Measurements from ENCODE around the gene TICAM2. TPM values are rescaled to one million over a fixed set of nuclear protein-coding genes. Genes with fewer than 3 reads are reported as not detected.

Gene TICAM2
- total RNA-seq, 1 experiment from 2014 or later = 1.2 TPM

GRCh38 chr5:115583474-115583873, 18.8 kb downstream of the TICAM2 start:
- no peaks in the 10 kb centered on the region for H3K27me3 ChIP-seq
- DNase-seq = peak; percentile 70
- no peak overlapping the region for H3K4me3 ChIP-seq
- no peaks in the 10 kb centered on the region for H3K9me3 ChIP-seq
- H3K36me3 ChIP-seq = peaks cover 26% of the 10 kb centered on the region

- H3K9me3 ChIP-seq = peaks cover 7% of the 10 kb centered on the region
- peaks cover 28% of the 10 kb centered on the region for H3K36me3 ChIP-seq
- no peak overlapping the region for H3K4me3 ChIP-seq
- no peaks in the 10 kb centered on the region for H3K27me3 ChIP-seq
- no peak for DNase-seq
These were observed 21.3 kb downstream of the TICAM2 start for GRCh38 chr5:115580941-115581340.

- Histone ChIP-seq H3K4me3 (no peak overlapping the region), H3K36me3 (peaks cover 28% of the 10 kb centered on the region), H3K27me3 (no peaks in the 10 kb centered on the region), H3K9me3 (peaks cover 7% of the 10 kb centered on the region)
- DNase-seq = no peak
These were observed 22.5 kb downstream of the TICAM2 start for GRCh38 chr5:115579747-115580173.

GRCh38 chr5:115579216-115579615, 23.1 kb downstream of the TICAM2 start:
- DNase-seq = no peak
- Histone ChIP-seq H3K27me3 (no peaks in the 10 kb centered on the region), H3K9me3 (peaks cover 7% of the 10 kb centered on the region), H3K4me3 (no peak overlapping the region), H3K36me3 (peaks cover 28% of the 10 kb centered on the region)

- peaks cover 7% of the 10 kb centered on the region for H3K9me3 ChIP-seq
- H3K4me3 ChIP-seq = no peak overlapping the region
- no peak for DNase-seq
- no peaks in the 10 kb centered on the region for H3K27me3 ChIP-seq
- peaks cover 28% of the 10 kb centered on the region for H3K36me3 ChIP-seq
These were observed 23.6 kb downstream of the TICAM2 start for GRCh38 chr5:115578657-115579056.

- Histone ChIP-seq H3K27me3 (no peaks in the 10 kb centered on the region), H3K4me3 (no peak overlapping the region), H3K9me3 (peaks cover 7% of the 10 kb centered on the region), H3K36me3 (peaks cover 28% of the 10 kb centered on the region)
- DNase-seq = no peak
These were observed 24.5 kb downstream of the TICAM2 start for GRCh38 chr5:115577741-115578140.

- Histone ChIP-seq H3K27me3 (no peaks in the 10 kb centered on the region), H3K36me3 (peaks cover 28% of the 10 kb centered on the region), H3K4me3 (no peak overlapping the region), H3K9me3 (peaks cover 7% of the 10 kb centered on the region)
- no peak for DNase-seq
These were observed 24.9 kb downstream of the TICAM2 start for GRCh38 chr5:115577329-115577728.

GRCh38 chr5:115575167-115576070, 26.9 kb downstream of the TICAM2 start:
- DNase-seq = no peak
- Histone ChIP-seq H3K9me3 (peaks cover 7% of the 10 kb centered on the region), H3K36me3 (peaks cover 21% of the 10 kb centered on the region), H3K27me3 (no peaks in the 10 kb centered on the region), H3K4me3 (no peak overlapping the region)

- Histone ChIP-seq H3K27me3 (no peaks in the 10 kb centered on the region), H3K9me3 (peaks cover 7% of the 10 kb centered on the region), H3K4me3 (no peak overlapping the region), H3K36me3 (no peaks in the 10 kb centered on the region)
- DNase-seq = no peak
These were observed 29.1 kb downstream of the TICAM2 start for GRCh38 chr5:115573133-115573532.

GRCh38 chr5:115571441-115571878, 30.8 kb downstream of the TICAM2 start:
- H3K4me3 ChIP-seq = no peak overlapping the region
- no peaks in the 10 kb centered on the region for H3K36me3 ChIP-seq
- no peaks in the 10 kb centered on the region for H3K27me3 ChIP-seq
- H3K9me3 ChIP-seq = no peaks in the 10 kb centered on the region
- no peak for DNase-seq

GRCh38 chr5:115568668-115569067, 33.6 kb downstream of the TICAM2 start:
- no peak for DNase-seq
- no peak overlapping the region for H3K4me3 ChIP-seq
- no peaks in the 10 kb centered on the region for H3K36me3 ChIP-seq
- no peaks in the 10 kb centered on the region for H3K9me3 ChIP-seq
- H3K27me3 ChIP-seq = no peaks in the 10 kb centered on the region

GRCh38 chr5:115565233-115565632, 37.0 kb downstream of the TICAM2 start:
- Histone ChIP-seq H3K27me3 (no peaks in the 10 kb centered on the region), H3K9me3 (no peaks in the 10 kb centered on the region), H3K36me3 (no peaks in the 10 kb centered on the region), H3K4me3 (no peak overlapping the region)
- peak; percentile 49 for DNase-seq

- H3K36me3 ChIP-seq = no peaks in the 10 kb centered on the region
- no peaks in the 10 kb centered on the region for H3K27me3 ChIP-seq
- no peaks in the 10 kb centered on the region for H3K9me3 ChIP-seq
- DNase-seq = no peak
- no peak overlapping the region for H3K4me3 ChIP-seq
These were observed 41.1 kb downstream of the TICAM2 start for GRCh38 chr5:115561176-115561575.

GRCh38 chr5:115559524-115559923, 42.8 kb downstream of the TICAM2 start:
- DNase-seq = no peak
- H3K9me3 ChIP-seq = no peaks in the 10 kb centered on the region
- no peaks in the 10 kb centered on the region for H3K27me3 ChIP-seq
- no peak overlapping the region for H3K4me3 ChIP-seq
- no peaks in the 10 kb centered on the region for H3K36me3 ChIP-seq

- Histone ChIP-seq H3K36me3 (no peaks in the 10 kb centered on the region), H3K9me3 (no peaks in the 10 kb centered on the region), H3K4me3 (no peak overlapping the region), H3K27me3 (no peaks in the 10 kb centered on the region)
- no peak for DNase-seq
These were observed 43.8 kb downstream of the TICAM2 start for GRCh38 chr5:115558388-115558956.

GRCh38 chr5:115557667-115558387, 44.5 kb downstream of the TICAM2 start:
- Histone ChIP-seq H3K9me3 (no peaks in the 10 kb centered on the region), H3K4me3 (no peak overlapping the region), H3K27me3 (no peaks in the 10 kb centered on the region), H3K36me3 (no peaks in the 10 kb centered on the region)
- no peak for DNase-seq

GRCh38 chr5:115556276-115556675, 46.0 kb downstream of the TICAM2 start:
- Histone ChIP-seq H3K27me3 (no peaks in the 10 kb centered on the region), H3K4me3 (no peak overlapping the region), H3K9me3 (no peaks in the 10 kb centered on the region), H3K36me3 (no peaks in the 10 kb centered on the region)
- no peak for DNase-seq

All from MG63 (cell line).